ENCODE measurements around the gene CERCAM.
"Not testable (repeated sequence)": the region's sequence is repeated elsewhere in the genome, so short reads cannot be mapped to it uniquely, and the experiment has no call there.

CERCAM gene

DNA sequence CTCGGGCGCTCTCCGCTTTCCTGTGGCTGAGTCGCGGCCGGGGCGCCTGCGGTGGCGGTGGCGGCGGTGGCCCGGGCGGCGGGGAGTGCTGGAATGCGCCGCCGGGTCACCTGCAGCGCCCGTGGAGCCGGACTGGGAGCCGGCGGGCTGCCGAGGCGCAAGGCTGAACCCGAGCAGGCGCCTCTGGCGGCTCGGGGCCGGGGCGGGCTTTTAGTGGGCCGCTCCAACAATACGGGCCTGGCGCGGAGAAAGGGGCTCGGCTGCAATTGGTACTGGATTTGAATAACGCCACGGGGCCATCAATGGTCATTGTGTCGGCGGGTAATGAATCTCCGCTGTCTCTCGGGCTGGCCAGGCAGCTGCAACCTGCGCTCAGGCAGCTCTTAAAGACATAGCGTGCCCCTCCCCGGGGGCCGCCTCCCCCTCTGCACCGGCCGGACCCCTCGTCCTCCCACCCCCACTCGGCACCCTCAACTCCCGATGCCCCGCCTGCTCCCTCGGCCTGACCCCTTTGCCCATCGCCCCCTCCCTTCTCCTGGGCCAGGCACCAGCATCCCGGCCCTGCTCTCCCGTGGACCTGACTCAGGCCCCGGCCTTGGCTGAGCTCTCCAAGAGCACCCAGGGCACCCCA lies 27.4 kb upstream of the CERCAM start:
- no peak for DNase-seq

DNA sequence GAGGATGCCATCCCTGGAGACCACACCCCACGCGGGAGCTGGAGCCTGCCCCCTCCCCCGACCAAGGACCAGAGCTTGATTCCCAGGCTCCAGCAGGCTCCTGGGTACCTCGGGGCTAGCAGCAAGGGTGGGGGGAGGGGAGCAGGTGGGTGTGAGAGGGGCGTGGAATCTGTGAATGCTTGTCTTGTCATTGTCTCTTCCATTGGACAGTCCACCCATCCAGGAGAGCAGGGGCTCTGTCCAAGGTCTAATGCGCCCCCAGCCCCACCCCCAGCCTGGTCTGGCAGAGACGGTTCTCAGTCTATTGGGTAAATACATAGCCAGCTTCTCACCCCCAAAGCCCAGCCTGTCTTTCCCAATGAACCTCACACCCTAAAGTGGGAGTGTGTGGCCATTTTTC lies 26.7 kb upstream of the CERCAM start:
- no peak for DNase-seq

DNA sequence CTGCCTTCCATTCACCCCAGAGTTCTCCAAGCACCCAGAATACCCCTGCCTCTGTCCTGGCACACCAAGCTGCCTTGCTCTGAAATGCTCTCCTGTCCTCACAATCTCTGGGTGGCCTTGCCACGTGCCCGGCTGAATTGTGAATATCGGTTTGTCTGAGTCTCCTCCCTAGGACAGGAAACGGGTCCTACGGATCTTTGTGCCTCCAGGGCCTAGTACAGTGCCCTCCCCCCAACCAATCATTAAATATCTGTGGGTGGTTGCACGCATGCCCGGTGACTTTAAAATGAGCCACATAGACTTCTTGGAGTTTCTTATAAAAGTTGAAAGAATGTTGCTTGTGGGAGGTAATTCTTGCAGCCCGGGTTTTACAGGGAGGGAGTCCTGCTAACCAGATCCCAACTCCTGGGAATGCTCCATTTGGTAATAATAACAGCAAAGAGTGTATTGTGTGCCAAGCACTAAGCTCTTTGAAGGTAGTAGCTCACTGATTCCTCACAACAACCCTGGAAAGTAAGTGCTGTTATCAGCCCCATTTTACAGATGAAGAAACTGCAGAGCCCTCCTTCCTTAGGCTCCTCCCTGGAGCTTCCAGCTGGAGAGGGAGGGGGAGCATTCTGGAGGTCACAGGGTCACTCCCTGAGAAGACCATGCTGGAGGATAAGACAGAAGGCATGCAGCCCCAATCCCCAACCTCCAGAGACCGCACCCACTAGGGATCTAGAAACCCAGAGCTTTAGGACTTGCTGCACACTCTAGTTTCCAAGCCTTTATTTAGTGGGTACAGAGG lies 26.1 kb upstream of the CERCAM start:
- DNase-seq: no peak

DNA sequence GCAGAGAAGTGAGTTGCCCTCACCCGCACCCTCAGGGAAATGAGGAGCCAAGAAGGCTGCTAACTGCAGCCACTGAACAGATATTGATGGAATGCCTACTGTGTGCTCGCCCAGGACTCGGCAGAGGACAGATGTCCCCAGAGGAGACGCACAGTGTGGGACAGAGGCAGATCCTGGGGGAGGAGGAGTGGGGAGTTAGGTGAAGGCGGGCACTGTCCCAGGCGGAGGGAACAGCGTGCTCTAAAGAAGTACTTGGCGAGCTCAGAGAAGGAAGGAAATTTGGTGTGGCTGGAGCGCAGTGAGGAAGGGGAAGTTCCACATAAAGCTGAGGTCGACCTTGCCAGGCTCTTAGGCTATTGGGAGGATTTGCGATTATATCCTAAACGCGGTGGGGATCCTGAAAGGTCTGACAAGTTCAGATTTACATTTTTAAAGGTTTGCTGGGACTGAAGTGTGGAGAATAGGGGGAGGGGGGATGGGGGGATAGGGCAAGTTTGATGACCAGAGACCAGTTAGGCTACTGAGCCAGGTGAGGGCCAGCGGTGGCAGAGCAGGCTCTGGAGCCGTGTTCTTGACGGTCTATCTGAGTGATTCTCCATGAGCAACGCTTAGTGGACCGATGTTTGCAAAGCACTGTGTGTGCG lies 23.6 kb upstream of the CERCAM start:
- DNase-seq: no peak

DNA sequence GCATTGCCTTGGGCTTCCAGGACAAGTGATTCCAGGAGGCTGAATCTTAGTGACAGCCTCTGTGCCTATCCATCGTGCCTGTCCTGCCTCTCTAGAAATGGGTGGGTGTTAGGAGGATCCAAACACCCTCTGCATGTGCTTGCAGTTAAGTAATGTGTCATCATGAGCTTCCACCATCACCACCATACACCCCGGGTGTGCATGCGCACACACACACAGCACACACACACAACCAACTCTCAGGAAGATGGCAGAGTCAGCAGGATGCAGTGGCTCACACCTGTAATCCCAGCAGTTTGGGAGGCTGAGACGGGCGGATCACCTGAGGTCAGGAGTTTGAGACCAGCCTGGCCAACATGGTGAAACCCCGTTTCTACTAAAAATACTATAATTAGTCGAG lies 22.8 kb upstream of the CERCAM start:
- DNase-seq: no peak

DNA sequence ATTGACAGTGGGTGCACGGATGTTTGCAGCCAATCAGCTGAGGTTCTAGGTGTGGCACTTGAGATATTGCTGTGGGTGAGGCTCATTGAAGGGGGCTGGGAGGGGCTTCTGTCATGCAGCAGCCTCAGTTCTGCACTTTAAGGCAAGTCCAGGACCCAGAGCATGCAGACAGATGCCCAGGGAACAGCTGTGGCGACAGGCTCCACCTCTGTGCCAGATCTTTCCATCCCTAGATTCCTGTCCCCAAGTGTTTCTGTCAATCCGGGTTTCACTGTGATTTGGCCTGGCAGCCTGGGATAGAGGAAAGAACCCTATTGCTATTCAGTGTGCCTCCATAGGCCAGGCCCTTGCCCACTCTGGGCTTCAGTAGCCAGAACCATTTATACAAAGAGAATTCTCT lies 20.8 kb upstream of the CERCAM start:
- DNase-seq: no peak

DNA sequence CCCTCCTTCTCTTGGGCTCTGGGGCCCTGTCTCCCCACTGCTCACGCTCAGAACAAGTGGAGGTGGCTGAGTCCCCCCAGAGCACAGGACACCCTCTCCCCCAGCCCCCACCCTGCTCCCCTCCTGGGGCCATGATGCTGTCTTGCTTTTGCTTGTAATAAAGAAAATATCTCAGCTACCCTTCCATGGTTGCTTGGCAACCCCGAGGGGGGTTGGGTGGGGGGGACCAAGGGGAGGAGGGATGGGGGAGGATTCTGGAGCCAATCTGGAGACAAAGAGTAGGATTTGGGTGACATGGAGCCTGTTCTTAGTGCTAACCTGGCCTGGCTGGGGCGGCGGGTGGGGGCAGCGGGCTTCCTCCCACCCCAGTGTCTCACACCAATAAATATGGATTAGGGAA lies 16.1 kb upstream of the CERCAM start:
- no peak for DNase-seq

DNA sequence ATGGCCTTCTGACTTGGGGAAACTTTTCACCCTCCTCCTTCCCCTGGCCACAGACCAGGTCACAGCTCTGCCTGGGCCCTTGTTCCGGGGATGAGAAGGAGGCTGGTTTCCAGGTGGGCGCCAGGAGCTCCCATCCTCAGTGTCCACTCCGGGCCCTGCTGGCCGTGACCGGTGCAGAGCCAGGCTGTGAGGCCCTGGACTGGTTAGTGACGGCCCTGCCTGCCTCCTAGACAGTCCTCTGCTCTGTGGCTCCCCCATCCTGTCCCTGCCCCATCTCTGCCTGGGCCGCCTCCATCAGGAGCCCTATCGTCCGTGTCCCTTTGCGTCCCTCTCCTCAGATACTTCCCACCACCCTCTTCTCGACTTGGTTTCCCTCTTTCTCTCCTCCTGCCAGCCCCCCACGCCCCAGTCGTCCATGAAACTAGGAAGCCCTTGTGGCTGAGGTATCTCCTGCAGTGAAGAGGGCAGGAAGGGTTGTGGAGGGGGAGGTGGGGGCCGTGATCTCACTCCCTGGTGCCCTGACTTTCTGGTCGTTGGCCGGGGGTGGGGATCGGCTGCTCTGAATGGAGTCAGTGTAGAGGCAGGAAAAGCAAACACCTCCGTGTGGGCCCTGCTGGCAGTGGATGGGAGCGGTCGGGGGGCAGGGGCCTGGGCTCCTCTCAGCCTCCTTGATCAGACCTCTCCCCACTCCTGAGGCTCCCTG lies 15.4 kb upstream of the CERCAM start:
- DNase-seq: no peak

DNA sequence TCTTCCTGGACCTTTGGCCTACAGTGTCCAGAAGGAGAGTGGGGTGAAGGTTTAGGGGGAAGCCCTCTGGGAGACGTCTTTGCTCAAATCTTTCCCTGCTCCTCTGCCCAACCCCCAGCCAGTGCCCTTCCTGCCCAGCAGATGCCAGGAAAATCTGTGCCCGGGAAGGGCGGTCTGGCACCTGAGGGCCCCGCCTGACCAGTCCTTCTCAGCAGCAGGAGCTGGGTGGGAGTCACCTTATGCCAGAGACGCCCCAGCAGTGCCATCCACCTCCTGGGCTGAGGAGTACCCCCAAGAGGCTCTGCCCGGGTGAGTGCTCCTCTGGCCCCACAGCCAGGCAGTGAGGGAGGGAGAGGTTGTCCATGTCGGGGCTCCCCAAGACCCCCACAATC lies 14.9 kb upstream of the CERCAM start:
- DNase-seq: no peak

DNA sequence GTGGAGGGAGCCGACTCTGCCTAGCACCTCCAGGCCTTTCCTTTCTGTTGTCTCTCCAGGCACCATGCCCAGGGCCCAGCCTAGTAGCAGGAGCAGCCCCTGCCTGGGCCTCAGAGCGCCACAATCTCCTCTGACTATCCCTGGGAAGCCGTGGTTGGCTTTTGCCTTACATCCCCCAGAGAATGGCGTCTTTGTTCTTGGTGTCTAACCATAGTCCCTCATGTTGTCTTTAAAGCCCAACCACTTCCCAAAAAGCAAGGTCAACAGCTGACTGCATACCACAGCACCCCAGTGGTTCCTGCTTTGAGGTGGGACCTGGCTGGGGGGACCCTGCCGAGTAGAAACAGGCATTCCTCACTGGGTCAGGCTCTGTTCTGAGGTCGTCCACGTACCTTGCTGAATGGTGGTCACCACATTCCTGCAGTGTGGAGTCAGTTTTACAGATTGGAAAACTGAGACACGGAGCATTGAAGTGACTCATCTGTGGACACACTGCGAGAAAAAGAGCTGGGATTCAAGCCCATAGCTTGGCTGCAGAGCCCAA lies 13.7 kb upstream of the CERCAM start:
- no peak for DNase-seq

DNA sequence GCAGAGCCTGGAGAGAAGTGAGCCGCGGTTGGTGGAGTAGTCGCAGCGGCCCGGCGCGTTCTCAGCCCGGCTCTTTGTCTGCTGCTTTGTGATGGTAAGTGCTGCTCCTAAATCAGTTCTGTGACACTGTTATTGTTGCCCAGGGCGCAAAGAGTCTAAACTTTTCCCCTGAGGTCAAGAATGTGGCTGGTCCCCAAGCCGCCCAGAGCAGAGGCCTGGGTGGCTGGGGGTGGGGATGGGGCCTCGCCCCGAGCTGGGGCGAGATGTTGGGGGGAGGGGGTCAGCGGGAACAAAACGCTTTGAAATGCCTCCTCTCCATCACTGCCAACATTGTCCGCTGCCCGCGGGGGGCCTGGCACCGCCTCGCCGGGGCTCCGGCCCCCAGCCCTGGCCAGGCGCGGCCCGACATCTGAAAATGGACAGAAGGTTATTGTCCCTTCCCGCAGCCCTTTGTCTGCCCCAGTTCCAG lies 11.7 kb upstream of the CERCAM start:
- DNase-seq: no peak

DNA sequence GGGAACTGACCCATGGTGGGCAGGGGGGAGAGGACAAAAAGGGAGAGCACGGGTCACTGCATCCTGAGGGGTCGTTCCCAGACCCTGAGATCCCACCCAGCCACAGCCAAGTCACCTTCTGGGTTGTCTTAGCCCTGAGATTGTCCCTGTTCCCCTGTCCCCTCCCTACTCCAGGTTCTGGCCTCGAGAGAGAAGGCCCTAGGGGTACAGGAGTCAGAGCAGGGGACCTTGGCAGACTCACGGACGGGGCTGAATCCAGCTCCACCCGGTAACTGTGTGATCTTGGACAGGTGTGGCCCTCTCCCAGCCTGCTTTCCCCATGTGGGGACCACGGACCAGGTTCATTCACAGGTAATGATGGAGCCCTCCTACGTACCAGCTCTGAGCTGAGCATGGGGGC lies 11.2 kb upstream of the CERCAM start:
- no peak for DNase-seq

DNA sequence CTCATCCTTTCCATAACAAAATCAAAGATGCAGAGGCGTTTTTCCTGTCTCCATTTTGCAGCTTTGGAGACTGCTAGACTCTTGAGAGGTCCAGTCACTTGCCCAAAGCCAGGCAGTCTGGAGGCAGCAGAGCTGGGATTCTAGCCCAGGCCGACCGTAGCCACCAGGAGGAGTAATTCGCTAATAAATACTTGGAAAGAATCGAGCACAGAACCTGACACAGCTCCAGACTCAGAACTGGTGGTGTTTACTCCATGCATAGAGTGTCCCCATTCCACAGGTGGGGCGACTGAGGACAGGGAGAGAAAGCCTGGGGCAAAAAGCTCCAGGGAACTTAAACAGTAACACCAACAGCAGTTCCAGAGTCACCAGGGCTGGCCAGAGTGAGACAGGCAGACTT lies 10.7 kb upstream of the CERCAM start:
- DNase-seq: no peak

DNA sequence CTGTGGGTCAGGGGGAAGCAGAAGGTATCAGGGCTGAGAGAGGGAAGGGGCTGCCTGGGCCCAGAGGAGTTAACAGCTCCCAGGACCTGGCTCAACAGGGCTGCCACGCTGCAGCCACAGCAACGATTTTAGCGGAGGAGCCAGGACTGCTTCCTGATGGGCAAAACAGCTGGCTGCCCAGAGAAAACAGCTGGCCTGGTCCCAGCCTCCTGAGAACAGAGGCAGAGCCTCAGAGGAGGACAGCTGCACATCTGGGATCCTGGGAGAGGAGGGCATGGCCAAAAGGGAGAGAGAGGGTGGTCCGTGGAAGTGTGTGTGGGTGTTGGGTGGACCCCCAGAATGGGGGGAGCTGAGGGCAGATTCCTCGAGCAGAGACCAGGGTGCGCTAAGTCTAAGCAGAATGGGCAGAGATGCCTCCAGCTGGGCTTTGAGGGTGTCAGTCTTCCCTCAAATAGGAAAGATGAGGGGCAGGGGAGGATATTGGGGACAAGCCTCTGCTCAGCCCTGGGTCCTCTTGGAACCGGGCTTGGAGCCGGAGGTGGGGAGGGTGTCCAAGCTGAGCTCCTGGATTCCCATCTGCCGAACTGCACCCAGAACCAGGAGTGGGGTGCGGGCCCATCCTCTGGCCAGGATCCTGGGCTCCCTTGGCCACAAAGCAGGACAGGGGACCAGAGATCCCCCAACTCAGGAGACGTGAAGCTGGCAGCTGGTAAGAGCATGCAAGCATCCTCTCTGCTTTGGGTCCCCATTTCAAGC lies 9.1 kb upstream of the CERCAM start:
- no peak for DNase-seq

DNA sequence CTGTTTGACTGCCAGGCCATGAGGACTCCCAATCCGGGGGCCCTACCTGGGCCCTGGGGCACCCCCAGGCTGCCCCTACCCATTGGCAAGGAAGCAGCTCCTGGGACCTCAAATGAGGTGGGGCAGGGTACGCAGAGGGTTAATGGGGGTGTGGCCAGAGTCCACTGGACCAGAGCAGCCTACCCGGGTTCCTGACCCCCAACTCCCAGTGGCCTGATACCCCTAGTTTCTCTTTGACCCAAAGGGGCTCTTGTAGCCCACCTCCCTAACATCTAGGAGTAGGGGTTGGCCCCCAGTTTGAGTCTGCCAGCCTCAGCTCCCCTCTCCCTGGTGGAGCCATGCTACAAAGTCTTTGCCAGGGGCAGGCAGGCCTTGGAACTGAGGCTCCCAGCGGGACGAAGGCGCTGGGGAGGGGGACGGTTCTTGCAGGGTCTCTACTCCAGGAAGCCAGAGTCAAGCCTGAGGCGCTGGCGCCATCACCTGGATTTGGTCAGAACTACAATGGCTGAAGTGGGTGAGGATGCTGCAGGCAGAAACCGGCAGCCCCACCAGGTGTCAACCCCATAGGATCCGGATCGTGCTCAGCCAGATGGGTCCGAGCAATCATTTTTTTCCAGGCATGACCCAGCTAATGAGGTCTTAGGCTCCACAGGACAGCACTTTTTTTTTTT lies 8.4 kb upstream of the CERCAM start:
- DNase-seq: peak; percentile 53

DNA sequence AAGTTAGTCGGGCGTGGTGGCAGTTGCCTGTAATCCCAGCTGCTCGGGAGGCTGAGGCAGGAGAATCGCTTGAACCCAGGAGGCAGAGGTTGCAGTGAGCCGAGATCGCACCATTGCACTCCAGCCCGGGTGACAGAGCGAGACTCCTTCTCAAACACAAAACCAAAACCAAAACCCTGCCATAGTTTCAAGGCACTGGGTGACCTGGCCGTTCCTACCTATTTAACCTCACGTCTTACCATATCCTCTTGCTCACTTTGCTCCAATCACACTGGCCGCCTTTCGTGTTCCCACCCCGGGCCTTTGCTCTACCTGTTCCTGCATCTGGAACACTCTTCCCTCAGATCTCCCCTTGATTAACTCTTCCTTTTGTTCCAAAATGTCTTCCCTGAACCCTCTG lies 6.9 kb upstream of the CERCAM start:
- DNase-seq: not testable (repeated sequence)

DNA sequence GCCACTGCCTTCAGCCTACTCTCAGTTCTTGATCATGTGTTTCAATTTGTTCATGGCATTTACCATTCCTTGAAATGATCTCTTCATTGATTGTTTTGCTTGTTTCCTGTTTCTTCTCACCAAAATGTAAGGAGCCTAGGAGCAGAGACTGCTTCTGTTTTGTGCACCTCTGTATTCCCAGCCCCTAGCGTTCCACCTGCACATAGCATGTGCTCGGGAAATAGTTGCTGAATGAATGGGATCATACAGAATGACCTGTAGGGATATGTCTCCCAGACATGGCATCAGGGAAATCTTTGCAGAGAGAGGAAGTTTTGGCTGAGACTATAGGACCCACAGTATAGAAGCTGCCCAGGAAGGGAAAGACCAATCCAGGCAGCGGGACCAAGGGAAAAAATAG lies 6.2 kb upstream of the CERCAM start:
- DNase-seq: no peak

DNA sequence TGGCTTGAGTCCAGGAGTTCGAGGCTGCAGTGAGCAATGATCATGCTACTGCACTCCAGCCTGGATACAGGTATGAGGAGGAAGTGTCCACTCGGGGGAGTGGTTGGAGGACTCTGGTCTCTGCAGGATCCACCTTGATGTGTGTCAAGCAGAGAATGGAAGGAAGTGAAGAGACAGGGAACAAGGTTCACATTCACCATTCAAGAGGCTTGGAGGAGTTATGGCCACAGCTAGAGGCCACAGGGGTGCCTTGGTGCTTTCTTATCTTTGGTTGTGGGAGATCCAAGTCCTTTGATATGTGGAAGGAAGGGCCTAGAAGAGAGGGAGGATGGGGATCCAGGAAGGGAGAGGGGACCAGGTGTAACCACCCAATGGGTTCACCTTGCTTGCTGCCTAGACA lies 5.4 kb upstream of the CERCAM start:
- no peak for DNase-seq

DNA sequence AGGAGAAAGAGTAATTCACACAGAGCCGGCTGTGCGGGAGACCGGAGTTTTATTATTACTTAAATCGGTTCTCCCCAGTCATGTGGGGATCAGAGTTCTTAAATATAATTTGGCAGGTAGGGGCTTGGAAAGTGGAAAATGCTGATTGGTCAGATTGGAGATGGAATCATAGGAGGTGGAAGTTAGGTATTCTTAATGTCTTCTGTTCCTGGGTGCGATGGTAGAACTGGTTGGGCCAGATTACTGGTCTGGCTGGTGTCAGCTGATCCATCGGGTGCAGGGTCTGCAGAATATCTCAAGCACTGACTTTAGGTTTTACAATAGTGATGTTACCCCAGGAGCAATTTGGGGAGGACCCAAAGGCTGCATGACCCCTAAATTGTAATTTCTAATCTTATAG lies 4.6 kb upstream of the CERCAM start:
- DNase-seq: no peak

DNA sequence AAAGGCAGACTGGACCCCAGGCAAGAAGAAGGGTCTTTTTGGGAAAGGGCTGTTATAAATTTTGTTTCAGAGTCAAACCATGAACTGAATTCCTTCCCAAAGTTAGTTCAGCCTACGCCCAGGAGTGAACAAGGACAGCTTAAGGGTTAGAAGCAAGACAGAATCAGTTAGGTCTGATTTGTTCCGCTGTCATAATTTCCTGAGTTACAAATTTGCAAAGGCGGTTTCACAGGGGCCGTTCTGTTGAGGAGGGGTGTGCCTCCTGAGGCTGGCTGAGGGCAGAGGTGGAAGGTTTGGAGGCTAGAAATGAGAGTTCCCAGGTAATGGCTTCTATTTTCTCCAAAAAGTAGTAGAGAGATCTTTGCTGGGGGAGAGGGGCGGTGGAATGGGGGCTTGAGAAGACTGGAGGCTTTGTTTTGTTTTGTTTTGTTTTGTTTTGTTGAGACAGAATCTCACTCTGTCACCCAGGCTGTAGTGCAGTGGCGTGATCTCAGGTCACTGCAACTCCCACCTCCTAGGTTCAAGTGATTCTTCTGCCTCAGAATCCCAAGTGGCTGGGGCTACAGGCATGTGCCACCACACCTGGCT lies 4.1 kb upstream of the CERCAM start:
- no peak for DNase-seq

DNA sequence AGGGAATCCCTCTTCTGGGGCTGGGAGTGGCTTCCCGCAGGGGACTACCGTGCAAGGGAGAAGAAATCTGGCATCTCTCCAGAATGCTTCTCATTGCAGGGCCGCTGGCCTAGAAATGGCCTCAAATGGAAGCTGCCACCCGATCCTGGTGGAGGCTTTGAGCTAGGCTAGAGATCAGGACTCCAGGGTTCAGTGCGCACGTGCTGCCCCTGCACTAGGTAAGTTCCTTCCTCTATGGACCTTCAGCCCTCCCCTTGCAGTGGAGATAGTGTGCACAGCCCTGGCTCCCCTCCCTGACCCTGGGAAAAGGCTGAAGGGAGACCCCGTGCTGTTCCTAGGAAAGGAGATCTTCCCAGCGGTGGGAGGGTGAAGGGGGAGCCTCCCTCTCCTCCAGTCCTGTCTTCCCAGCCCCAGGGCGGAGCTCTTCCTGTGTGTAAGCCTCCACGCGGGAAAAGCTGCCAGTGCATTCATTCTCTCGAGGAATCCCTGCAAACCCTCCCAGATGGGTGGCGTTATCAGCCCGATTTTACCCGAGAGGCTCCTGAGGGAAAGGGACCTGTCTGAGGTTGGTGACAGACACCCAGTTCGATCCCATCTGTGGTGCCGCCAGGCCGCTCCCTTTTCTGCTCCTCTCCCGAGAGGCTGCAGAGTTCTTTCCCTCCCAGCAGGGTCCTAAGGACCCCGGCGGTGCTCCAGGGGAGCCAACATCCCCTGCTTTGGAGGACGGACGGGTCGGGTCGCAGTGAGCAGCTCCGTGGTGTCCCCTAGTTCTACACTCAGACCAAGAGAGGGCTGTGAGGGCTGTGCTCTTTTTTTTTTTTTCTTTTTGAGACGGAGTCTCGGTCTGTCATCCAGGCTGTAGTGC lies 1.4 kb upstream of the CERCAM start:
- DNase-seq: no peak

All from CD4-positive, alpha-beta T cell treated with Interleukin-10 for 1 hour (primary cell).